UCSD-AML1 (cell line): ENCODE measurements around the gene CDC25B.
A peak's percentile ranks its signal among the peaks of the same experiment; 100 is the strongest.
"Not testable (repeated sequence)": the region's sequence is repeated elsewhere in the genome, so short reads cannot be mapped to it uniquely, and the experiment has no call there.

Experiments
- DNase-seq: peaks from one replicate; lab custom pipeline; 2025; ENCODE audit not compliant: unreplicated experiment; lab: John Stamatoyannopoulos, UW

CDC25B gene

GRCh38 chr20:3784216-3784853 lies 11.8 kb upstream of the CDC25B start:
- DNase-seq: no peak

- no peak for DNase-seq
These were observed 11.3 kb upstream of the CDC25B start for GRCh38 chr20:3784863-3785239.

GRCh38 chr20:3785240-3786125 lies 10.6 kb upstream of the CDC25B start:
- no peak for DNase-seq

- DNase-seq: no peak
These were observed 10.0 kb upstream of the CDC25B start for GRCh38 chr20:3786126-3786484.

- peak; percentile 91 for DNase-seq
These were observed 9.3 kb upstream of the CDC25B start, which contains the start of gene CENPB for GRCh38 chr20:3786665-3787323. TSS of gene CENPB (minus strand) at chr20:3786740. CDS start at chr20:3786483, 257 bp downstream.

GRCh38 chr20:3787324-3788014 lies 8.6 kb upstream of the CDC25B start:
- DNase-seq: no peak

- DNase-seq: no peak
These were observed 7.4 kb upstream of the CDC25B start for GRCh38 chr20:3788685-3789155.

- DNase-seq: not testable (repeated sequence)
These were observed 6.9 kb upstream of the CDC25B start for GRCh38 chr20:3789201-3789600.

- not testable (repeated sequence) for DNase-seq
These were observed 1.9 kb upstream of the CDC25B start for GRCh38 chr20:3794168-3794567.

GRCh38 chr20:3794701-3795420 lies 1.2 kb upstream of the CDC25B start:
- DNase-seq: no peak

GRCh38 chr20:3796477-3797225 lies 541 bp downstream of the CDC25B start:
- no peak for DNase-seq

GRCh38 chr20:3797226-3797545 lies 1.1 kb downstream of the CDC25B start:
- DNase-seq: no peak

GRCh38 chr20:3797592-3798372 lies 1.7 kb downstream of the CDC25B start:
- no peak for DNase-seq

GRCh38 chr20:3798373-3798768 lies 2.3 kb downstream of the CDC25B start:
- DNase-seq: no peak

- DNase-seq: no peak
These were observed 2.8 kb downstream of the CDC25B start for GRCh38 chr20:3798908-3799248.

GRCh38 chr20:3800256-3800877 lies 4.3 kb downstream of the CDC25B start:
- DNase-seq: no peak

- no peak for DNase-seq
These were observed 4.8 kb downstream of the CDC25B start for GRCh38 chr20:3800878-3801260.

GRCh38 chr20:3801299-3801698 lies 5.2 kb downstream of the CDC25B start:
- DNase-seq: no peak

- no peak for DNase-seq
These were observed 5.7 kb downstream of the CDC25B start for GRCh38 chr20:3801846-3802245.
